GM12878 (cell line): Measurements from ENCODE around the gene OR52B2. TPM values are rescaled to one million over a fixed set of nuclear protein-coding genes. Genes with fewer than 3 reads are reported as not detected.

Experiments
- ATF7 ChIP-seq: fragments of 450-650 bp; IDR thresholded peaks from 2 replicates; pipeline ENCODE4 v1.6.1; 2016; ENCODE audit warnings: low read depth, mild to moderate bottlenecking
- BHLHE40 ChIP-seq, 2 experiments: fragments of 450-650 bp in 1 of 2; IDR thresholded peaks; 2 replicates each; pipeline ENCODE4 v1.6.1; 2011 to 2017; ENCODE audit warnings: low read depth in 2 of 2, borderline replicate concordance in 1 of 2, improper control_type of control experiment in 1 of 2, low read length in 1 of 2, mild to moderate bottlenecking in 1 of 2
- CEBPB ChIP-seq, 2 experiments: fragments of 150-350 bp in 1 of 2; IDR thresholded peaks; 2 replicates each; pipeline ENCODE4 v1.6.1; 2012 to 2014; ENCODE audit warnings: low read depth in 2 of 2, low read length in 2 of 2, borderline replicate concordance in 1 of 2, inconsistent platforms in 1 of 2
- CEBPZ ChIP-seq: fragments of 150-350 bp; IDR thresholded peaks from 2 replicates; pipeline ENCODE4 v1.6.1; 2016; ENCODE audit warnings: low read depth, low read length
- HCFC1 ChIP-seq: fragments of 150-350 bp; IDR thresholded peaks from 2 replicates; pipeline ENCODE4 v1.6.1; 2014; ENCODE audit warnings: low read length
- HDAC2 ChIP-seq: fragments of 200-600 bp; sonication (generic); IDR thresholded peaks from 2 replicates; pipeline ENCODE4 v1.6.1; 2017
- LARP7 ChIP-seq: fragments of 450-650 bp; IDR thresholded peaks from 2 replicates; pipeline ENCODE4 v1.6.1; 2017; ENCODE audit warnings: mild to moderate bottlenecking
- NFXL1 ChIP-seq: fragments of 450-650 bp; IDR thresholded peaks from 2 replicates; pipeline ENCODE4 v1.6.1; 2017; ENCODE audit warnings: antibody characterized with exemption, mild to moderate bottlenecking, borderline replicate concordance
- NR2C1 ChIP-seq: fragments of 450-650 bp; IDR thresholded peaks from 2 replicates; pipeline ENCODE4 v1.6.1; 2017; ENCODE audit warnings: antibody characterized with exemption, mild to moderate bottlenecking, moderate library complexity
- POU2F2 ChIP-seq: IDR thresholded peaks from 3 replicates; pipeline ENCODE4 v1.6.1; 2011; ENCODE audit warnings: low read depth, mild to moderate bottlenecking, low read length, borderline replicate concordance
- RBBP5 ChIP-seq: fragments of 200-600 bp; sonication (generic); conservative IDR thresholded peaks from 2 replicates; pipeline ENCODE4 v1.6.1; 2016
- SMAD1 ChIP-seq: fragments of 450-650 bp; IDR thresholded peaks from 2 replicates; pipeline ENCODE4 v1.6.1; 2018; ENCODE audit warnings: mild to moderate bottlenecking, low read depth; ENCODE audit not compliant: partially characterized antibody
- SRF ChIP-seq, 2 experiments: IDR thresholded peaks; 2 replicates each; pipeline ENCODE4 v1.6.1; 2011; ENCODE audit warnings: low read depth in 2 of 2, low read length in 2 of 2, mild to moderate bottlenecking in 1 of 2, moderate library complexity in 1 of 2
- SUPT20H ChIP-seq: IDR thresholded peaks from 2 replicates; pipeline ENCODE4 v1.6.1; 2011; ENCODE audit warnings: low read depth, mild to moderate bottlenecking, low read length, moderate library complexity, borderline replicate concordance; ENCODE audit not compliant: control insufficient read depth
- TCF7 ChIP-seq: IDR thresholded peaks from 2 replicates; pipeline ENCODE4 v1.6.1; 2014; ENCODE audit warnings: antibody characterized with exemption, borderline replicate concordance
- ZNF622 ChIP-seq: fragments of 450-650 bp; IDR thresholded peaks from 2 replicates; pipeline ENCODE4 v1.6.1; 2017; ENCODE audit warnings: mild to moderate bottlenecking, inconsistent platforms
- polyA plus RNA-seq, 11 experiments: library from polyadenylated mRNA; depleted of rRNA in 4 of 11; unstranded in 6 of 11; stranded (reverse) in 5 of 11; fragments of >200 nt; fragmentation: Nextera tagmentation in 4 of 11; fragmentation: Illumina TruSeq in 1 of 11; extraction: Ambion mirVana in 4 of 11; extraction: Trizol in 1 of 11; gene quantifications; 1 replicate in 1 of 11; 2 replicates in 10 of 11; pipeline versions ENCODE4 v1.2.1 to v1.2.3, GENCODE V29; 2011 to 2016; ENCODE audit warnings: inconsistent platforms in 2 of 11, missing spikeins in 2 of 11, low read depth in 1 of 11
- total RNA-seq, 4 experiments: library from RNA; depleted of rRNA in 3 of 4; stranded (reverse); fragments of >200 nt in 3 of 4; fragmentation: Illumina TruSeq in 1 of 4; extraction: Trizol in 1 of 4; gene quantifications; 2 replicates each; pipeline versions ENCODE4 v1.2.1 to v1.2.3, GENCODE V29; 2013 to 2021
- TF ChIP-seq, protein P1 (sequence below): IDR thresholded peaks from 2 replicates; pipeline ENCODE4 v1.6.1; 2012; ENCODE audit warnings: low read depth, low read length, improper control_type of control experiment
- TF ChIP-seq, protein P2 (sequence below): fragments of 450-650 bp; IDR thresholded peaks from 2 replicates; pipeline ENCODE4 v1.6.1; 2017; ENCODE audit warnings: mild to moderate bottlenecking, moderate library complexity
- TF ChIP-seq, protein P3 (sequence below): IDR thresholded peaks from 2 replicates; pipeline ENCODE4 v1.6.1; 2012; ENCODE audit warnings: low read depth, low read length, improper control_type of control experiment

The OR52B2 gene
- total and polyA plus RNA-seq, 10 of the 15 experiments (the other 5 are each of a cell fraction or from before 2014, with no cell fraction given), result 0.08 TPM; not detected in 9

DNA sequence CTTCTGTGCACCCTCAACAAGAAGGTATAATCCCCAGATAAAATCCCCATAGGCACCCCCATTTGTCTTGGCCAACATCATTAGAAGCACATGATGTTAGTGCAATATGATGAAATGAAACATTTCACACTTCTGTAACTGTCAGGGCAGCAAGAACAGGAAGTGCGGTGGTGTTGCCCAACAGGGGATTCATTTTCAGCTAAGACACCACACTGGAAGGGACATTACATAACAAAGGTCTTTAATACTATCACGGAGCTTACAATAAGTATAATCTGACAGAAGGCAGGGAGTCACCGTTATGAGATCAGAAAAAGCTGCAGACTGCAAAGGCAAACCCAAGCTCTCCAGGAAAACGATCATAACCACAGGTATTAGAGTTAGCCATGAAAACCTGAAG, 30.8 kb upstream of the OR52B2 start (continued):
- TF ChIP-seq, protein P1, sequence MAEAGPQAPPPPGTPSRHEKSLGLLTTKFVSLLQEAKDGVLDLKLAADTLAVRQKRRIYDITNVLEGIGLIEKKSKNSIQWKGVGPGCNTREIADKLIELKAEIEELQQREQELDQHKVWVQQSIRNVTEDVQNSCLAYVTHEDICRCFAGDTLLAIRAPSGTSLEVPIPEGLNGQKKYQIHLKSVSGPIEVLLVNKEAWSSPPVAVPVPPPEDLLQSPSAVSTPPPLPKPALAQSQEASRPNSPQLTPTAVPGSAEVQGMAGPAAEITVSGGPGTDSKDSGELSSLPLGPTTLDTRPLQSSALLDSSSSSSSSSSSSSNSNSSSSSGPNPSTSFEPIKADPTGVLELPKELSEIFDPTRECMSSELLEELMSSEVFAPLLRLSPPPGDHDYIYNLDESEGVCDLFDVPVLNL, result no peak
- TF ChIP-seq RBBP5 (no peak), NR2C1 (no peak), SRF (IDR thresholded peaks at IDR 0.05; ENCODE audit: low read depth in 2 of 2, low read length in 2 of 2) (no peak), CEBPZ (no peak), BHLHE40 (IDR thresholded peaks at IDR 0.05; ENCODE audit: borderline replicate concordance in 1 of 2, low read depth in 2 of 2, low read length in 1 of 2) (no peak), POU2F2 (no peak), SMAD1 (no peak), HCFC1 (no peak), NFXL1 (no peak), SUPT20H (no peak), TCF7 (no peak), ZNF622 (no peak), ATF7 (peak; percentile 55), LARP7 (no peak), CEBPB (IDR thresholded peaks at IDR 0.05; ENCODE audit: borderline replicate concordance in 1 of 2, low read depth in 2 of 2, low read length in 2 of 2) (no peak), HDAC2 (no peak)
- TF ChIP-seq, protein P2, sequence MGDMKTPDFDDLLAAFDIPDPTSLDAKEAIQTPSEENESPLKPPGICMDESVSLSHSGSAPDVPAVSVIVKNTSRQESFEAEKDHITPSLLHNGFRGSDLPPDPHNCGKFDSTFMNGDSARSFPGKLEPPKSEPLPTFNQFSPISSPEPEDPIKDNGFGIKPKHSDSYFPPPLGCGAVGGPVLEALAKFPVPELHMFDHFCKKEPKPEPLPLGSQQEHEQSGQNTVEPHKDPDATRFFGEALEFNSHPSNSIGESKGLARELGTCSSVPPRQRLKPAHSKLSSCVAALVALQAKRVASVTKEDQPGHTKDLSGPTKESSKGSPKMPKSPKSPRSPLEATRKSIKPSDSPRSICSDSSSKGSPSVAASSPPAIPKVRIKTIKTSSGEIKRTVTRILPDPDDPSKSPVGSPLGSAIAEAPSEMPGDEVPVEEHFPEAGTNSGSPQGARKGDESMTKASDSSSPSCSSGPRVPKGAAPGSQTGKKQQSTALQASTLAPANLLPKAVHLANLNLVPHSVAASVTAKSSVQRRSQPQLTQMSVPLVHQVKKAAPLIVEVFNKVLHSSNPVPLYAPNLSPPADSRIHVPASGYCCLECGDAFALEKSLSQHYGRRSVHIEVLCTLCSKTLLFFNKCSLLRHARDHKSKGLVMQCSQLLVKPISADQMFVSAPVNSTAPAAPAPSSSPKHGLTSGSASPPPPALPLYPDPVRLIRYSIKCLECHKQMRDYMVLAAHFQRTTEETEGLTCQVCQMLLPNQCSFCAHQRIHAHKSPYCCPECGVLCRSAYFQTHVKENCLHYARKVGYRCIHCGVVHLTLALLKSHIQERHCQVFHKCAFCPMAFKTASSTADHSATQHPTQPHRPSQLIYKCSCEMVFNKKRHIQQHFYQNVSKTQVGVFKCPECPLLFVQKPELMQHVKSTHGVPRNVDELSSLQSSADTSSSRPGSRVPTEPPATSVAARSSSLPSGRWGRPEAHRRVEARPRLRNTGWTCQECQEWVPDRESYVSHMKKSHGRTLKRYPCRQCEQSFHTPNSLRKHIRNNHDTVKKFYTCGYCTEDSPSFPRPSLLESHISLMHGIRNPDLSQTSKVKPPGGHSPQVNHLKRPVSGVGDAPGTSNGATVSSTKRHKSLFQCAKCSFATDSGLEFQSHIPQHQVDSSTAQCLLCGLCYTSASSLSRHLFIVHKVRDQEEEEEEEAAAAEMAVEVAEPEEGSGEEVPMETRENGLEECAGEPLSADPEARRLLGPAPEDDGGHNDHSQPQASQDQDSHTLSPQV, result no peak
- TF ChIP-seq, protein P3, sequence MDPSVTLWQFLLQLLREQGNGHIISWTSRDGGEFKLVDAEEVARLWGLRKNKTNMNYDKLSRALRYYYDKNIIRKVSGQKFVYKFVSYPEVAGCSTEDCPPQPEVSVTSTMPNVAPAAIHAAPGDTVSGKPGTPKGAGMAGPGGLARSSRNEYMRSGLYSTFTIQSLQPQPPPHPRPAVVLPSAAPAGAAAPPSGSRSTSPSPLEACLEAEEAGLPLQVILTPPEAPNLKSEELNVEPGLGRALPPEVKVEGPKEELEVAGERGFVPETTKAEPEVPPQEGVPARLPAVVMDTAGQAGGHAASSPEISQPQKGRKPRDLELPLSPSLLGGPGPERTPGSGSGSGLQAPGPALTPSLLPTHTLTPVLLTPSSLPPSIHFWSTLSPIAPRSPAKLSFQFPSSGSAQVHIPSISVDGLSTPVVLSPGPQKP, result no peak
